ENCODE measurements around the gene ITPRID2.

Gene ITPRID2

GRCh38 chr2:181910028-181910831 lies 18.7 kb downstream of the ITPRID2 start:
- DNase-seq (ENCODE audit: low read depth, low spot score): no peak
- peak overlapping the region; percentile 16 for H3K27ac ChIP-seq

GRCh38 chr2:181911830-181912229 lies 20.3 kb downstream of the ITPRID2 start:
- DNase-seq (ENCODE audit: low read depth, low spot score): no peak
- no peak overlapping the region for H3K27ac ChIP-seq

GRCh38 chr2:181915102-181915501 lies 23.6 kb downstream of the ITPRID2 start:
- DNase-seq (ENCODE audit: low read depth, low spot score): no peak
- no peak overlapping the region for H3K27ac ChIP-seq

GRCh38 chr2:181916726-181917718 lies 25.5 kb downstream of the ITPRID2 start:
- H3K27ac ChIP-seq: peak overlapping the region; percentile 44

GRCh38 chr2:181918188-181918587 lies 26.7 kb downstream of the ITPRID2 start:
- H3K27ac ChIP-seq: peak overlapping the region; percentile 44
- no peak for DNase-seq (ENCODE audit: low read depth, low spot score)

More at GRCh38 chr2:181916726-181917718, 25.5 kb downstream of the ITPRID2 start:
- no peak for DNase-seq (ENCODE audit: low read depth, low spot score)

- DNase-seq (ENCODE audit: low read depth, low spot score): no peak
- H3K27ac ChIP-seq: no peak overlapping the region
Observed at GRCh38 chr2:181923121-181923520, 31.6 kb downstream of the ITPRID2 start.

- DNase-seq (ENCODE audit: low read depth, low spot score): no peak
- H3K27ac ChIP-seq: peak overlapping the region; percentile 4
Observed at GRCh38 chr2:181924336-181924735, 32.8 kb downstream of the ITPRID2 start.

GRCh38 chr2:181934694-181935093 lies 43.2 kb downstream of the ITPRID2 start:
- DNase-seq (ENCODE audit: low read depth, low spot score): no peak
- H3K27ac ChIP-seq: no peak overlapping the region

- H3K27ac ChIP-seq: no peak overlapping the region
- no peak for DNase-seq (ENCODE audit: low read depth, low spot score)
Observed at GRCh38 chr2:181937473-181937872, 45.9 kb downstream of the ITPRID2 start.

- H3K27ac ChIP-seq: no peak overlapping the region
- no peak for DNase-seq (ENCODE audit: low read depth, low spot score)
Observed at GRCh38 chr2:181943411-181944124, 52.0 kb downstream of the ITPRID2 start.

GRCh38 chr2:181944164-181944913 lies 52.8 kb downstream of the ITPRID2 start:
- DNase-seq (ENCODE audit: low read depth, low spot score): no peak

GRCh38 chr2:181944914-181945291 lies 53.4 kb downstream of the ITPRID2 start:
- no peak for DNase-seq (ENCODE audit: low read depth, low spot score)
- H3K27ac ChIP-seq: no peak overlapping the region

More at GRCh38 chr2:181944164-181944913, 52.8 kb downstream of the ITPRID2 start:
- H3K27ac ChIP-seq: no peak overlapping the region

- no peak for DNase-seq (ENCODE audit: low read depth, low spot score)
- peak overlapping the region; percentile 88 for H3K27ac ChIP-seq
Observed at GRCh38 chr2:181946444-181947127, 55.1 kb downstream of the ITPRID2 start.

GRCh38 chr2:181947273-181947672 lies 55.7 kb downstream of the ITPRID2 start:
- DNase-seq (ENCODE audit: low read depth, low spot score): no peak
- H3K27ac ChIP-seq: peak overlapping the region; percentile 88

- H3K27ac ChIP-seq: peak overlapping the region; percentile 88
- DNase-seq (ENCODE audit: low read depth, low spot score): no peak
Observed at GRCh38 chr2:181948227-181948626, 56.7 kb downstream of the ITPRID2 start.

GRCh38 chr2:181949047-181949446 lies 57.5 kb downstream of the ITPRID2 start:
- peak overlapping the region; percentile 88 for H3K27ac ChIP-seq
- peak; percentile 33 for DNase-seq (ENCODE audit: low read depth, low spot score)

GRCh38 chr2:181952404-181953226 lies 61.1 kb downstream of the ITPRID2 start:
- no peak overlapping the region for H3K27ac ChIP-seq
- DNase-seq (ENCODE audit: low read depth, low spot score): no peak

GRCh38 chr2:181953881-181954537 lies 62.5 kb downstream of the ITPRID2 start:
- peak overlapping the region; percentile 87 for H3K27ac ChIP-seq
- no peak for DNase-seq (ENCODE audit: low read depth, low spot score)
